ENCODE results near the gene NALF2.

Gene NALF2

GRCh38 chrX:69531031-69531755, 27.1 kb downstream of the NALF2 start:
- DNase-seq = no peak

- DNase-seq = no peak
These were observed 31.5 kb downstream of the NALF2 start for GRCh38 chrX:69535661-69536060.

GRCh38 chrX:69538321-69538876, 34.3 kb downstream of the NALF2 start:
- no peak for DNase-seq

GRCh38 chrX:69539437-69539836, 35.3 kb downstream of the NALF2 start:
- no peak for DNase-seq

GRCh38 chrX:69541956-69542355, 37.8 kb downstream of the NALF2 start:
- DNase-seq = no peak

- DNase-seq = no peak
These were observed 39.4 kb downstream of the NALF2 start for GRCh38 chrX:69543572-69543971.

GRCh38 chrX:69546417-69546816, 42.3 kb downstream of the NALF2 start:
- no peak for DNase-seq

GRCh38 chrX:69546978-69547377, 42.9 kb downstream of the NALF2 start:
- no peak for DNase-seq

- no peak for DNase-seq
These were observed 47.4 kb downstream of the NALF2 start for GRCh38 chrX:69551421-69552009.

GRCh38 chrX:69552512-69552911, 48.4 kb downstream of the NALF2 start:
- DNase-seq = no peak
